ENCODE results near the gene DCP2. TPM values are rescaled to one million over a fixed set of nuclear protein-coding genes. Genes with fewer than 3 reads are reported as not detected.

Gene DCP2
- polyA plus RNA-seq, 1 donor, result 48.8 TPM

- no peak for DNase-seq
Observed at GRCh38 chr5:113017881-113018635, 41.5 kb downstream of the DCP2 start.

GRCh38 chr5:113020461-113021273 lies 44.1 kb downstream of the DCP2 start:
- DNase-seq, result no peak

- DNase-seq, result no peak
Observed at GRCh38 chr5:113022661-113023060, 46.1 kb downstream of the DCP2 start.

DNA sequence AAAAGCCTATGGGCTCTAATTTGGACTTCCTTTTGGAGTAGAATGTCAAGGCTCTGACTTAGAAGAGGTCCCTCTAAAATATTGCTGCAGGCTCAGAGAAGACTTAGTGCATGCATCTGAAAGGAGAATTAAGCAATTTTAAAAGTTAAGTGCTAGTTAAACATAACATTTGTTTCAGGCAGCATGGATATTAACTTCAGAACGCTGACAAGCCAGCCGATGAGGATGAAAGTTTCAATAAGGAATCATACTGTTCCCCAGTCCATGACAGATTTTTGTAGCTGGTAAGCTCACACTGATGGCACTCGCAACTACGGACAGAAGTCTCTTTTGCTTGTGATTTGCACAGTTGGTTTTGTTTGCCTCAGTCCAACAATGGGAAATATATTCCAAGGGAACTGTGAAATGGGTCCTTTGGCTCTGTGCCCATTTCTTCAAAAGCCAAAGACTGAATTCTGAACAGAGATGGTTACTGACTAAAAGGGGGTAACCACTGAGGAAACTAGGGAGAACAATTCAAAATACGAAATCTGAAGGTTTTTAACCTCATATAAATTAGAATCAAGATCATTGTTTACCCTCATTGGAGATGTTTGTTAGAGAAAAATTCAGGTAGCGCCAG lies 47.6 kb downstream of the DCP2 start:
- no peak for DNase-seq

DNA sequence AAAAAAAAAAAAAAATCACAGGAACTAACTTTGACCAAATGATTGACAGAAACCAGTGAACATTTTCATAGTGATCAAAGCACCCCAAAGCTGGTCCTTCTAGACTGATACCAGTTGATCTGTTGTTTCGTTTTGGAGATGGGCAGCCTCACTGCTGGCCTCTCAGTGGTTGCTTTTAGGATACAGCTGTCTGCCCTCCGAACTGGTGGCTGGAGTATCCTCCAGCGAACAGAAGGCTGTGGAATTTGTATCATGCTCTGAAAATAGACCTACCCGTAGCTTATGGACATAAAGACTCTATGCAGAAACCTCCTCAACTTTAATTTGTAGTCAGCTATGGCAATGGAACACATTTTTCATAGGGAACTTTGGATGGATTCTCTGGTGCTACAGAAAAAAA lies 49.0 kb downstream of the DCP2 start:
- DNase-seq, result no peak

GRCh38 chr5:113026211-113026610 lies 49.6 kb downstream of the DCP2 start:
- DNase-seq, result no peak

- no peak for DNase-seq
Observed at GRCh38 chr5:113027015-113027414, 50.4 kb downstream of the DCP2 start.

DNA sequence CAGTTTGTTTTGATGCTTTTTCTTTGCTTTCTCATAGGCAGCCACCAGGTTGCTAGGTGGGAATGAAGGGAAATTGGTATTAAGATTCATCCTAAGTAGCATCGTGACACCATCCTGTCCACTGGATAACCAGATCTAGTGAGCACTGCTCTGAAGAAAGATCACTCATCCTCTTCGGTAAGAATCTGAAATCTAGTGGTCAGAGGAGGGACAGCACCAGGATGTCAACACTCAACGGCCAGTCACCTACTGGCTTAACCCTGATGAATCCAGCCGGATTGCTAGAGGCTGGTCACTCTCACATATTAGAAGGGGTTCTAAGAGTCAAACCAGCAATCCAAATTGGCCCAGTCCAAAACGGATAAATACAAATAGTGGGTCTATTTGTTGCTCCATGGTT lies 50.8 kb downstream of the DCP2 start:
- DNase-seq, result no peak

- no peak for DNase-seq
Observed at GRCh38 chr5:113029614-113030013, 53.0 kb downstream of the DCP2 start.

- DNase-seq, result no peak
Observed at GRCh38 chr5:113031104-113031503, 54.5 kb downstream of the DCP2 start.

DNA sequence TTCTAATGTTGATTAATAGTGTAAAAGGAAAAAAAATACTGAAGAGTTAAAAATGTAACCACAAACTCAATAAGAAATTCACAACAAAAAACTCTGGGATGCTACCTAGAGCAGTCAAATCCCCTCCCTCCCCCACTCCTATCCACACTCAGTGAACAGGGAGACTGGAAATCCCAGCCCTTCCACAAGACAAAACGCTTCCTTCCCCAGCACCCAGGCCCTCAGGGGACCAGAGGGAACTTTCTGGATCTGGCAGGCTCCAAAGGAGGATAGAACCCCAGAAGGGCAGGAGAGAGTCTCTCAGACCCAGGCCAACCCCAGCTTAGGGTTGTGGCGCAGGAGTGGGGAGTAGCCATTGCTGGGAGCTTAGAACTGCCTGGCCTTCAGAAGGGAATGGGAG lies 55.0 kb downstream of the DCP2 start:
- no peak for DNase-seq

DNA sequence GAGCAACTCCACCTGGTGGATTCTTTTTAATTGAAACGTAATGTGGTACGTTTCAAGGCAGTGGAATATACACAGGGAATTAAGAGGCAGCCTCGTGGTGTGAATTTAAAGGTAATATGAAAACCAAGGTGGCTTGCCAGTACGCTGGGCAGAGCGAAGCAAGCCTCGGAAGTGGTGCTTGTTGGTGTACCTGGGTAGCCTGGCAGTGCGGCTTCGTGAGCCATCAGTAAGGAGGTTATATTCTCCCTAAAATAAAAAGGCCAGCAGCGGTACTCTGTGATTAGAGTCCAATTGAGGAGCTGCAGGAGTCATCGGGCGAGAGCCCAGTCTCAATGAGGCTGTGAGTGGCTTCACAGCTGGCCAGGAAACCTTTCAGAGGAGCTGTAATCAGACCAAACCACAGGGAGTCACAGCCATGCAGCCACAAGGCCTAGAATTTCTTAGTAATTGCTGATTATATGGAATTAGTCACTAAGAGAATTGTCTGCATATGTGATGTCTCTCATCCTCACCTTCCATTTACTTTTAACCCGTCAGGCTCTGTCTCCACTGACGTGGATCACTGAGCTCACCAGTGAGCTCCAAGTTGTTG lies 57.7 kb downstream of the DCP2 start:
- DNase-seq, result no peak

DNA sequence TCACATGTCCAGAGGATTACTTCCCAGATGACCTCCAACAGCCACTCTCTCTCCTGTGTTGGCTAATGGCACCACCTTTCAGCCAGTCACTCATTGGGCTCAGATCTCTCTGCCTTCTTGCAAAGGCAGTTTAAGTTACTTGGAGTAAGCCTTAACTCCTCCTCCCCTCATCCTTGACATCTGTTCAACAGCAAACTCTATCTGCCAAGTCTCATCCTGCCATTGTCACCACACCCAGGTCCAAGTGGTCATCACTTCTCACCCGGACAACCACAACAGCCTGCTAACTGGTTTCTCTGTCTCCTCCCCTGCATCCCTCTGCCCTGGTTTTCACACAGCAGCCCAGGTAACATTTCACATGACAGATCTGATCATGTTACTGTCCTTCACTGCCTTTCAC lies 58.5 kb downstream of the DCP2 start:
- DNase-seq, result no peak

GRCh38 chr5:113036321-113036720 lies 59.7 kb downstream of the DCP2 start:
- DNase-seq, result no peak

- DNase-seq, result no peak
Observed at GRCh38 chr5:113036826-113037225, 60.2 kb downstream of the DCP2 start.

DNA sequence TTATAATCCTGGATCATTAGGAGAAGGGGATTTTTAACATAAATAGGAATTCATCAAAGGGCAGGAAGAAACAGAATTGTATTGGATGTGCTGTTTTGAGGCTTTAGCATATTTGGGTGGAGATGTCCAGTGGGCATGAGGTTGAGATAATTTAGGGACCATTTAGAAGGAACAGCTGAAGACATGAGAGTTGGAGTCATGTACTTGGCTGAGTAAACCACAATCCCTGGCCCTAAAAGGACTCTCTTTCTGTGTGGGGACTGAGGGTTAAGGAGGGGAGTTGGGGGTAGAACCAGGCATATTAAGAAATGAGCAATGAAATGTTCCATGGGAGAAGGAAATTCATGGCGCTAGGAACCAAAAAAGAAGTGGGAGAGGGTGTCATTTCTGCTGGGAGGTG lies 61.5 kb downstream of the DCP2 start:
- DNase-seq, result no peak

DNA sequence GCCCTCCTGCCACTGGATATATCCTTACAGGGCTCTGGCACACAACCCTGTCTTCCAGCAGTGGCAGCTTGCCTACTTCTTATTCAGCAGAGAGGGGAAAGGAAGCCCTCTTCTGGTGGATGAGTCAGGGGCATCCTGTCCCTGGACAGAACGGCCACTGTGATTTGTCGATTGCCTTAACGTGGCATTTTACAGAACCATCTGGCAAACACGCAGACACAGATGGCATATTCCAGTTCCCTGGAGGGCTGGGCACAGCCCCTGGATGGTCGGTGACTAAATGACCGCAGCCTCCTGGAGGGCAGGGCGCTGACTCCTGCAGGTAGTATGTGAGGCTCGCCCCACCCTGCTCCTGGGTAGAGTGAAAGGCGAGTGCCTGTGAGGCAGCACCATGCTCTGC lies 62.1 kb downstream of the DCP2 start:
- no peak for DNase-seq

DNA sequence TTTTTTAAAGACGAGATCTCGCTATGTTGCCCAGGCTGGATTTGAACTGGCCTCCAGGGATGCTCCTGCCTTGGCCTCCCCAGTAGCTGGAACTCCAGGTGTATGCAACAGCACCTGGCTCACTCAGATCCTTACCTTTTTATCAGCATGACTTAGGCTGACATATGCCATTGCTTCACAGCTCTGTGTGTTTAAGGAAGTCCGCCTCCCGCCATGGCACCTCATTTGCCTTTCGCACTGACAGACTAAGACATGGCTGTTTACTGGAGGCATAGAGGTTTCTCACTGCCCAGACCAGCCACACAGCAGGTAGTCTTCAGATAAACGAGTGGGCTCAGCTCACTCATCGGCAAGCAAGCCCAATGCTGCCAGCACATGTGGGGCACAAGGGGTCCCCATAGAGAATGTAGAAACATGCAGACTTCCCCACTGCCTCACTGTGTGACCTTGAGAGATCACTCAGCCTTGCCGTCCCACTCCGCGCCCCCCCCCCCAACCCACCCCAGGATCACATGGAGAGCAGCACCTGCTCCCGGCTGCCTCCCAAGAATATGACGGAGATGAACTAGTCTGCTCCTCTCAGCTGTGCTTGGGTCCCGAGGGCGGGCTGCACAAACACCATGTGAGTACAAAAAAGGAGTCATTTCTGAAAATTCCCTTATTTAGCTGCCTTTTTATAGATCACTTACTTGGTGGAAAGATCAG lies 62.8 kb downstream of the DCP2 start:
- DNase-seq, result no peak

DNA sequence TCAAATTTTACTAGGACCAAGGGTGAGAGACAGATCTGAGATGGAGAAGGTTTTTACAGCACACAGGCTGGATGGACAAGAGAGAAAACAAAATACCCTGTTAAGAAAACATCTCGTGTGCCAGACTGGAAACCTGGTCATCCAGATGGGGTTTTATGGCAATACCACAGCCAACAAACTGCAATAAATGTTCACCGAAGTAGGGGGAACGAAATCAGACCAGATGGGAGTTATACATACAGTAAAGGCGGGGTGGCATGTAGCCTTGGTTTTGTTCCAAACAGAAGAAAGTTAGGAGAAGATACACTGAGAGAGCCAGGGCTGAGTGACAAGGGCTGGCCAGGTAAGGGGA lies 63.3 kb downstream of the DCP2 start:
- no peak for DNase-seq

GRCh38 chr5:113040672-113041260 lies 64.2 kb downstream of the DCP2 start:
- DNase-seq, result no peak

DNA sequence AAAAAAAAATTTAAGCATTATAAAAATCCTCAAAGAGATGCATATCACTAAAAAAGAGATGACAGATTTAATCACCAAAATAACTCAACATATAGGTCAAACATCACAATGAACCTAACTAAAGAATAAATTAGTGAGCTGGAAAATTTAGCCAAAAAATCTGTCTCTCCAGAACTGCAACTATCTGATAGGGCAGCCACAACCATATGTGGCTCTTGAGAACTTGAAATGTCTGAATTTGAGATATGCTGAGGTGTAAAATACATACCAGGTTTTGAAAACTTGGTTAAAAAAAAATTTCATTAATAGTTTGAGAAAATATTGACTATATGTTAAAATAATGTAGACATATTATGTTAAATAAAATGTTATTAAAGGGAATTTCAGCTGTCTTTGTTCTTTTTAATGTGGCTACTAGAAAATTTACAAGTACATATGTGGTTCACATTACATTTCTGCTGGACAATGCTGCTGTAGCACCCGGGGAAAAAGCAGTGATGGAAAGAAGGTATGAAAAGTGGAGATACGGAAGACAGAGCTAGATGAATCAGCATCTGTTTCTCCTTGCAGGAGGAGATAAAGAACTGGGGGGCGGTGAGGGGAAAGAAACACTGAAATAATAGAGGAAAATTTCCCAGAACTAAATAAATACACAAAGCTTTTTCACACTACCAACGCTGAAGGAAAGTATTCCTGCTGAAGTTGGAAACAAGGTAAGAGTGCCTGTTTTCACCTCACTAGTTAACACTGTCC lies 66.1 kb downstream of the DCP2 start:
- DNase-seq, result no peak
